ENCODE results near the gene CUX1.

Gene CUX1

DNA sequence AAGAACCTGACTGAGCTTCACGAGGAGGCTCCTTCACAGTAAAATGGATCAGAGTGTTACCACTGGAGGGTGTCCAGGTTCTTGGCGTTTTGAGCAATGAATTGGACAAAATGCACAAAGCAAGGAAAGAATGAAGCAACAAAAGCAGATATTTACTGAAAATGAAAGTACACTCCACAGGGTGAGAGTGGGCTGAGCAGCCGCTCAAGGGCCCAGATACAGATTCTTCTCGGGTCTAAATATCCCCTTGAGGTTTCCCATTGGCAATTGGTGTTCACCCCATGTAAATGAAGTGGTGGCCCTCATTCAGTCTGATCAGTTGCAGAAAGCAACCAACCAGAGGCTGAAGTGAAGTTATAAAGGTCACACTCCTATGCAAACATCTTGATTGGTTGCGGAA lies 254.6 kb downstream of the CUX1 start:
- TF ChIP-seq, protein P1, sequence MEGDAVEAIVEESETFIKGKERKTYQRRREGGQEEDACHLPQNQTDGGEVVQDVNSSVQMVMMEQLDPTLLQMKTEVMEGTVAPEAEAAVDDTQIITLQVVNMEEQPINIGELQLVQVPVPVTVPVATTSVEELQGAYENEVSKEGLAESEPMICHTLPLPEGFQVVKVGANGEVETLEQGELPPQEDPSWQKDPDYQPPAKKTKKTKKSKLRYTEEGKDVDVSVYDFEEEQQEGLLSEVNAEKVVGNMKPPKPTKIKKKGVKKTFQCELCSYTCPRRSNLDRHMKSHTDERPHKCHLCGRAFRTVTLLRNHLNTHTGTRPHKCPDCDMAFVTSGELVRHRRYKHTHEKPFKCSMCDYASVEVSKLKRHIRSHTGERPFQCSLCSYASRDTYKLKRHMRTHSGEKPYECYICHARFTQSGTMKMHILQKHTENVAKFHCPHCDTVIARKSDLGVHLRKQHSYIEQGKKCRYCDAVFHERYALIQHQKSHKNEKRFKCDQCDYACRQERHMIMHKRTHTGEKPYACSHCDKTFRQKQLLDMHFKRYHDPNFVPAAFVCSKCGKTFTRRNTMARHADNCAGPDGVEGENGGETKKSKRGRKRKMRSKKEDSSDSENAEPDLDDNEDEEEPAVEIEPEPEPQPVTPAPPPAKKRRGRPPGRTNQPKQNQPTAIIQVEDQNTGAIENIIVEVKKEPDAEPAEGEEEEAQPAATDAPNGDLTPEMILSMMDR (IDR thresholded peaks at IDR 0.05; ENCODE audit: low read depth, low read length, missing control alignments): no peak
- H3K4me3 ChIP-seq (ENCODE audit: low read depth, low read length): no peak overlapping the region
- no peak for DNase-seq (ENCODE audit: low read depth)

DNA sequence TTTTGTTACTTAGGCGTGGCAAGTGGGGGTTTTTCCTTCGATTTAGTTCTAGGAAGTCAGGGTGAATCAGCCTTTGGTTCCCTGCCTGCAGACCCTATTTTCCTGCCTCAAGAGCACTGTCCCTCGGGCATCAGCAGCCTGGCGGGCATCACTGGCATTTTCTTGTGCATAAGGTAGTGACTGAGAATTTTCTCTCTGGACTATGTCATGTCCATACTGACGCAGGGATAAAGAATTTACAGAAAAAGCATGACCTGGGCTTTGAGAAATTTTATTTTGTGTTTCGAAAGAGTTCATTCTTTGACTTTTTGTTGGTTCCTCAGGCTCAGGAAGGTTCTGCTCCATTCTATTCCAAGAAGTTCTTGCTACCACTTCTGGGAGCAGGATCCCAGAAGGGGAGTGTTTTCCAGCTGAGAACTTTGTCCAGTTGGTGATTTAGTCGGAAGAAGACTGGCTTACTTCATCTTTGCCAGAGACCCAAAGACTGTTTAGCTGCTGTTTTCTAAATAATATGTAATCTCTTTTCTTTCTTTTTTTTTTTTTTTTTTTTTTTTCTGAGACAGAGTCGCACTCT lies 255.3 kb downstream of the CUX1 start:
- H3K4me3 ChIP-seq (ENCODE audit: low read depth, low read length): no peak overlapping the region
- no peak for DNase-seq (ENCODE audit: low read depth)
- TF ChIP-seq, protein P1 (IDR thresholded peaks at IDR 0.05; ENCODE audit: low read depth, low read length, missing control alignments): no peak

DNA sequence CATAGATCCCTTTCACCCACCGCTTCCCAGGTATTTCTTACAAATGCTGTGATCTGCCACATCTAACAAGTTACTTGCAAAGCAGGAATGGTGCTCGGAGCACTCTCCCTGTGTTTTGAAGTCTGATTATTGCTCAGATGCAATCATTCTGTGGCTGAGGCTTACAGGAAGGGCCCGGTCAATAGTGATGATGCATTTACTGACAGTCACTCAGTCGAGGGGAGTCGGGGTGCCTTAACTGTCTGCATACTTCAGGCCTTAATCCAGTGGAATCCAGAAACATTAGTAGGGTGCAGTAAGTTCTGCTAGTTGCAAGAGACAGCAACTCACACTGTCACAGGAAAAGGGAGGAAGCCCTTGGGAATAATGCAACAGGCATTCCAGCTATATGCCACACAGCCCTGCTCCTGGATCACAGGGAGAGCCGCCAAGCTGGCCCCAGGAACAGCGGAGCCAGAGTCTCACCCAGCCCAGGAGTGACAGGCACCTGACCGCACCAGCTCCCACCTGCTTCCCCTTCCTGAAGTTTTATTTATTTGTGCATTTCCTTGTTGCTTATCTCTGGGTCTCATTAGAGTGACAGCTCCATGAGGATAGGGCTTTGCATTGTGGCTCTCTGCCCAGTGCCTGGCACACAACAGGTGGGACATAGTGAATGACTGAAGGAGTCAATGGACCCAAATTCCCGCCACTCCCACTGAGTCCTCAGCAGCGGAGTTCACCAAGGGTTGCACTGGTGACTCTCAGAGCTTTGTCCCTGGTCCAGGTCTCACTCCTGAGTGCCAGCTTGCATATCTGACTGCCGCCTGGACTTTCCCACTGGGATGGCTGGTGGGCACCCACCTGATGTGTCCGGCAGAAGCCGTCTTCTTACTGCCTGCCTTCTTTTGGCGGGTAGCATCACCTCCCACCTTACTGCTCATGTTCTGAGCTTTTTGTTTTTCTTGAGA lies 256.8 kb downstream of the CUX1 start:
- H3K4me3 ChIP-seq (ENCODE audit: low read depth, low read length): no peak overlapping the region
- TF ChIP-seq, protein P1 (IDR thresholded peaks at IDR 0.05; ENCODE audit: low read depth, low read length, missing control alignments): no peak
- no peak for DNase-seq (ENCODE audit: low read depth)

DNA sequence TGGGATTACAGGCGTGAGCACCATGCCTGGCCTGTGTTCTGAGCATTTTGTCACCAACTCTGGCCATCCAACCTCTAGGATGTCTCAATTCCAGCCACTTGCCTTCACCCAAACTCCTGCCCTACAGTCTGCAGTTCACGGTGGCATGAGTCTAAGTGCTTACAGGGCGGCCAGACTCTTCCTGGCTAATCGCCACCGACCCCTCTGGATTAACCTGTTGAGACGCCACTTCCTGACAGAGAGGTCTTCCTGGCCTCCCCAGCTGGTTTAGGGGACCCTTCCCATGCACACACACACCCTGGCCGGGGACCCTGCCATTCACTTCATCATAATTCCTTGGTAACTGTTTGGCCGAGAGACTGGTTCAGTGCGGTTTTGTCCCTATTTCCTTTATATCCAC lies 257.7 kb downstream of the CUX1 start:
- no peak for DNase-seq (ENCODE audit: low read depth)
- TF ChIP-seq, protein P1 (IDR thresholded peaks at IDR 0.05; ENCODE audit: low read depth, low read length, missing control alignments): no peak
- no peak overlapping the region for H3K4me3 ChIP-seq (ENCODE audit: low read depth, low read length)

DNA sequence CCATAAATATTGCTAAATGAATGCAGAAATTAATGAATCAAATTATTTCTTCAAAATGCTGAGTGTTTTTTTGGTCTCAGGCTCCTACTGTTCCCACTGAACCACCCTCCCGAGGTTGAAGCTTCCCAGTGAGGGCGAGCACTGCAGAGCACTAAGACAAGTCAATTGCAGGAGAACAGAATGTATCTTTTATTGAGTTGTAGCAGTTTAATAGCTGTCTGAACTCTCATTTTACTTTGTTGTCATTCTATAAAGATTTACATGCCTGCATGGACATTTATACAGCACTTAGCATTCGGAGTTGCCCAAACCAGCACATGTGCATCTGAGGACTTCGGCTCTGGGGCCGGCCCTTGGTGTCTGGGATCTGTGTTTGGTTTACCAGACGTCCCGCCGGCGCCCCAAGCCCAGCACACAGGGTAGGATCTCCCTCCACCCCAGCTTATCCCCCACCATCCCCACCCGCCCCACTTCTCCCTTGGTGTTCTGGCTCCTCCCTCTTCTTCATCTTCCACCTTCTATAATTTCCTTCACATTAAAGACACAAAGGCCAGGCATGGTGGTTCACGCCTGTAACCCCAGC lies 258.2 kb downstream of the CUX1 start:
- no peak for DNase-seq (ENCODE audit: low read depth)
- TF ChIP-seq, protein P1 (IDR thresholded peaks at IDR 0.05; ENCODE audit: low read depth, low read length, missing control alignments): no peak
- H3K4me3 ChIP-seq (ENCODE audit: low read depth, low read length): no peak overlapping the region

DNA sequence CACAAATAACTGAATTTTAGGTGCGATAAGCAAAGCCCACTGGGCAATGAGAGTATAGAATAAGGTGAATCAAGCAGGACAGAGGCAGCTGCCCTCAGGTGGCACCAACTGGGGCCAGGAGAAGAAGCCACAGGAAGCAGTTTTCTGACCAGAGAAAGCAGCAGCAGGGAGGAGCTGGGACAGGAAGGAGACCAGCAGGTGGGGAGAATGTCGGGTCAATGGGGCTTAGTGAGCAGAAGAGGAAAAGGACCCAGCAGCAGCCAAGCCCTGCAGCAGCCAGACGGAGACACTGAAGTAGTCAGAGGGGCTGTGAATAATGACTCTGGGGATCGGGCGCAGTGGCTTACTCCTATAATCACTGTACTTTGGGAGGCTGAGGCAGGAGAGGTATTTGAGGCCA lies 259.7 kb downstream of the CUX1 start:
- no peak for DNase-seq (ENCODE audit: low read depth)
- H3K4me3 ChIP-seq (ENCODE audit: low read depth, low read length): no peak overlapping the region

More for the DNA sequence above, 259.7 kb downstream of the CUX1 start:
- TF ChIP-seq, protein P1 (IDR thresholded peaks at IDR 0.05; ENCODE audit: low read depth, low read length, missing control alignments): no peak

All from GM12864 (cell line).